ENCODE data around the gene PARD6G.

Gene PARD6G

DNA sequence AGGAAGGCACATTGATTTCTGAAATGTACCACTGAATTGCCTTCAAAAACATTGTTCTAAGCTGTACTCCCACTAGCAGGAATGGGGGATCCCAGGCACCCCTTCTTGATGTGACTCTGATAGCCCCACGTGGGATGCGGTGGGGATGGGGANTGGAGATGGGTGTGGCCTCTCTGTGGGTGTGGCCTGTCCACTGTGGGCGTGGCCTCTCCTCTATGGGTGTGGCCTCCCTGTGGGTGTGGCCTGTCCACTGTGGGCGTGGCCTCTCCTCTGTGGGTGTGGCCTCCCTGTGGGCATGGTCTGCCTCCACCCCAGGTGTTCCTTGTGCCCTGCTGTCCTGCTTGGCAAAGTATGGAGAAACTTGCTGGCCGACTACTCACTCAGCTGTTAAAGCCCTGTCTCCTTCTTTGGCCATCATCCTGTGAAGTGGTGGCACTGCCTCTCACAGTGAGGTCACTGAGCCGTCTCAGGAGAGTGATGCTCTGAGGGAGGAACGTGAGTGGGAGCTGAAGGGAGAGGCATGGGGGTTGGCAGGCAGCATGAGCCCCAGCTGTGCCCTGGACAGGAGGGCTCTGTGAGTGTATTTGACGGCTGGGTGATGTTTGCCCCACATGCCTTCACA, 6.7 kb upstream of the PARD6G start:
- ChIA-PET POLR2A (no interaction called here), CTCF (interaction anchor here (4.7 kb wide), 1 partner anchor 97 kb away, joined by 41 read pairs; no protein-coding TSS in a partner anchor)
- peaks cover 0 to 9% (median 3%) of the 10 kb centered on the region in 5 experiments for H3K27me3 ChIP-seq (replicated peaks in 2 of 5; ENCODE audit: control insufficient read depth in 4 of 5, insufficient read depth in 5 of 5, low read length in 4 of 5)
- DNase-seq = no peak
- 72% methylated on average over 7 of the region's 8 CpGs for whole genome bisulfite sequencing (ENCODE audit: insufficient coverage)
- H3K27ac ChIP-seq (ENCODE audit: insufficient read depth in 1 of 2, low read depth in 1 of 2, low read length in 2 of 2, poor library complexity in 1 of 2, severe bottlenecking in 2 of 2) = no peak overlapping the region
- H3K9me3 ChIP-seq (ENCODE audit: control extremely low read depth in 1 of 5, control insufficient read depth in 4 of 5, insufficient read depth in 2 of 5, low read depth in 1 of 5, low read length in 4 of 5) = no peaks in the 10 kb centered on the region
- no peak overlapping the region for H3K4me3 ChIP-seq (ENCODE audit: control insufficient read depth in 1 of 7, extremely low read depth in 1 of 7, insufficient read depth in 4 of 7, low read depth in 2 of 7, low read length in 6 of 7)
- H3K4me1 ChIP-seq (ENCODE audit: control extremely low read depth in 1 of 4, control insufficient read depth in 4 of 4, insufficient read depth in 4 of 4, low read length in 3 of 4) = no peaks in the 10 kb centered on the region
- H3K36me3 ChIP-seq (ENCODE audit: control insufficient read depth in 4 of 4, insufficient read depth in 4 of 4, low read length in 3 of 4) = no peaks in the 10 kb centered on the region

DNA sequence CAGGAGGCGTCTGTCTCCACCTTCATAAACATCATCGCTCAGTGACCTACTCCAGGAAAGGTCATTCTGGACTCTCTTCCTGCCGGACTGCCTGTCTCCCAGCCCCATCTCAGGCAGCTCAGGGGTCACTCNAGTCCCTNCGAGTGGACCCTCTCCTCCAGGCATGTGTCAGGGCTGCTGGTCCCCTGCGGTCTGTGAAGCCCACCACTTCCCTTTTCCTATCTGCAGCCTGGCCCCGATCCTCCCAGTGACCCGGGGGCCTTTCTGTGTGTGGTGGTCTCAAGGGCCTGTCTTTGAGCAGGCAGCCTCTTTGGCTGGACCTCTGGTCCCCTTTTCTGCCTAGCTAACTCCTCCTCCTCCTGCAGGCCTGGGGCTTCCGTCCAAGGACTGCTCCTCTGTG, 5.9 kb upstream of the PARD6G start:
- Histone ChIP-seq H3K27ac (ENCODE audit: insufficient read depth in 1 of 2, low read depth in 1 of 2, low read length in 2 of 2, poor library complexity in 1 of 2, severe bottlenecking in 2 of 2) (no peak overlapping the region), H3K4me1 (ENCODE audit: control extremely low read depth in 1 of 4, control insufficient read depth in 4 of 4, insufficient read depth in 4 of 4, low read length in 3 of 4) (no peaks in the 10 kb centered on the region), H3K9me3 (ENCODE audit: control extremely low read depth in 1 of 5, control insufficient read depth in 4 of 5, insufficient read depth in 2 of 5, low read depth in 1 of 5, low read length in 4 of 5) (no peaks in the 10 kb centered on the region), H3K27me3 (replicated peaks in 2 of 5; ENCODE audit: control insufficient read depth in 4 of 5, insufficient read depth in 5 of 5, low read length in 4 of 5) (peaks cover 0 to 9% (median 4%) of the 10 kb centered on the region in 5 experiments), H3K4me3 (ENCODE audit: control insufficient read depth in 1 of 7, extremely low read depth in 1 of 7, insufficient read depth in 4 of 7, low read depth in 2 of 7, low read length in 6 of 7) (no peak overlapping the region), H3K36me3 (ENCODE audit: control insufficient read depth in 4 of 4, insufficient read depth in 4 of 4, low read length in 3 of 4) (no peaks in the 10 kb centered on the region)
- WGBS (ENCODE audit: insufficient coverage) = 98% methylated on average over 6 of the region's 8 CpGs
- DNase-seq = no peak
- ChIA-PET CTCF (no interaction called here), POLR2A (no interaction called here)

DNA sequence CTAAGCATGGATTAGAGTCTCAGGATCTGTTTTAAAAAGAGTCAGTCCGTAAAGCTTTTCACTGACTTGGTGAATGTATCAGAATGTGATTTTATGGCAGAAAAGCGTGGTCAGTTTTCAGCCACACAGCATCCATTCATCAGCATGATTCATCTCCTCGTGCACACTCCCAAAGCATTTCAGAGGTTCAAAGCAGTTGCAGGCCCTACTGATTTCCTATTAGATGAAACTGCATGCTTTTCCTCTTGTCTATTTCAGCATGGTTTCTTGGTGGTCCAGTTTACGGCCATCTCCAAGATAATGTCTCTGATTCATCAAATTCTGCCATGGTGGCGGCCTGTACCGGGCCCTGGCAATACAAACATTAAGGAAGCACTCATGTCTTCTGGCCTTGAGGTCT, 4.8 kb upstream of the PARD6G start:
- Histone ChIP-seq H3K4me3 (ENCODE audit: control insufficient read depth in 1 of 7, extremely low read depth in 1 of 7, insufficient read depth in 4 of 7, low read depth in 2 of 7, low read length in 6 of 7) (no peak overlapping the region), H3K9me3 (ENCODE audit: control extremely low read depth in 1 of 5, control insufficient read depth in 4 of 5, insufficient read depth in 2 of 5, low read depth in 1 of 5, low read length in 4 of 5) (no peaks in the 10 kb centered on the region), H3K4me1 (ENCODE audit: control extremely low read depth in 1 of 4, control insufficient read depth in 4 of 4, insufficient read depth in 4 of 4, low read length in 3 of 4) (peaks cover 0 to 5% (median 3%) of the 10 kb centered on the region in 4 experiments), H3K36me3 (ENCODE audit: control insufficient read depth in 4 of 4, insufficient read depth in 4 of 4, low read length in 3 of 4) (no peaks in the 10 kb centered on the region), H3K27ac (ENCODE audit: insufficient read depth in 1 of 2, low read depth in 1 of 2, low read length in 2 of 2, poor library complexity in 1 of 2, severe bottlenecking in 2 of 2) (no peak overlapping the region), H3K27me3 (replicated peaks in 2 of 5; ENCODE audit: control insufficient read depth in 4 of 5, insufficient read depth in 5 of 5, low read length in 4 of 5) (peaks cover 0 to 14% (median 3%) of the 10 kb centered on the region in 5 experiments)
- ChIA-PET CTCF (interaction anchor here (1.0 kb wide), 1 partner anchor 93 kb away, joined by 3 read pairs; no protein-coding TSS in a partner anchor), POLR2A (no interaction called here)
- no peak for DNase-seq
- 92% methylated on average over 5 of the region's 6 CpGs for WGBS (ENCODE audit: insufficient coverage)

DNA sequence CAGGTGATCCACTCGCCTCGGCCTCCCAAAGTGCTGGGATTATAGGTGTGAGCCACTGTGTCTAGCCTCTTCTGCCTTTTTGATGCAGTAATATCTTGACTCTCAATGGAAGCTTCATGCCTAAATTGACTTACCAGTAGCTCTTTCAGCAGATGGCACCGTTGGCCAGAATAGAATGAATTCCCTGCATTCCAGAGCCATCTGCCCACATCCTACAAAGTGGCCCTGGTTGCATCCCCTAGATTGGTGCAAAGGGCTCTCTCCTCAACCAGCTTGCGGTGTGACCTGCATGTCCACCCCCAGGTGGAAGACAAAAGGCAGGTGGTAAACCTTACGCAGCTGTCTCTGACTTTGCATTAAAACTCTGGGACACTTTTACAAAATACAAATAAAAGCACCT, 4.4 kb upstream of the PARD6G start:
- H3K27ac ChIP-seq (ENCODE audit: insufficient read depth in 1 of 2, low read depth in 1 of 2, low read length in 2 of 2, poor library complexity in 1 of 2, severe bottlenecking in 2 of 2) = no peak overlapping the region
- no peak overlapping the region for H3K4me3 ChIP-seq (ENCODE audit: control insufficient read depth in 1 of 7, extremely low read depth in 1 of 7, insufficient read depth in 4 of 7, low read depth in 2 of 7, low read length in 6 of 7)
- H3K36me3 ChIP-seq (ENCODE audit: control insufficient read depth in 4 of 4, insufficient read depth in 4 of 4, low read length in 3 of 4) = no peaks in the 10 kb centered on the region
- ChIA-PET CTCF (interaction anchor here (1.0 kb wide), 1 partner anchor 93 kb away, joined by 3 read pairs; no protein-coding TSS in a partner anchor), POLR2A (interaction anchor here (0.7 kb wide), 1 partner anchor 496 kb away, joined by 3 read pairs; no protein-coding TSS in a partner anchor)
- H3K9me3 ChIP-seq (ENCODE audit: control extremely low read depth in 1 of 5, control insufficient read depth in 4 of 5, insufficient read depth in 2 of 5, low read depth in 1 of 5, low read length in 4 of 5) = no peaks in the 10 kb centered on the region
- no peak for DNase-seq
- WGBS (ENCODE audit: insufficient coverage) = 91% methylated on average over 4 of the region's 5 CpGs
- H3K27me3 ChIP-seq (replicated peaks in 2 of 5; ENCODE audit: control insufficient read depth in 4 of 5, insufficient read depth in 5 of 5, low read length in 4 of 5) = peaks cover 0 to 15% (median 3%) of the 10 kb centered on the region in 5 experiments
- H3K4me1 ChIP-seq (ENCODE audit: control extremely low read depth in 1 of 4, control insufficient read depth in 4 of 4, insufficient read depth in 4 of 4, low read length in 3 of 4) = peaks cover 0 to 8% (median 5%) of the 10 kb centered on the region in 4 experiments

DNA sequence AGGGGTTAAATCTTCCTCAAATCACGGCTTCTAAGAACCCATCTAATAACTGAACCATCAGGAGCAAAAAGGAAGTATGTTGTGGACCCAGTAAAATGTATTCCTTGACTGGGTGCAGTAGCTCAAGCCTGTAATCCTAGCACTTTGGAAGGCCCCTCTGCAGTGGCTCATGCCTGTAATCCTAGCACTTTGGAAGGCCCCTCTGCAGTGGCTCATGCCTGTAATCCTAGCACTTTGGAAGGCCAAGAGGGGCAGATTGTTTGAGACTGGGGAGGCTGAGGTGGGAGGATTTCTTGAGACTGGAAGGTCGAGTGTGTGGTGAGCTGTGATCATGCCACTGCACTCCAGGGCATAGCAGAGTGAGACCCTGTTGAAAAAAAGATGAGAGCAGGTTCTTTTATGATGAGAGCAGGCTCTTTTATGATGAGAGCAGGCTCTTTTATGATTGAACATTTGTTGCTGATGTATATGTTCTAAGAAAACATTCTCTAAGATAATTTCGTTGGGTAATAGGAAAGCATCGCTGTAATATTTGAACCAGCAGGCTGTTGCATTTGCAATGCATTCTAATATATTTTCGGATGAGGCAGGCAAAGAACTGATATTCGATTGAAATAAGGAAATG, 3.5 kb upstream of the PARD6G start:
- CTCF ChIA-PET = no interaction called here
- H3K27ac ChIP-seq (ENCODE audit: insufficient read depth in 1 of 2, low read depth in 1 of 2, low read length in 2 of 2, poor library complexity in 1 of 2, severe bottlenecking in 2 of 2) = no peak overlapping the region
- 72% methylated on average over 5 of the region's 6 CpGs for WGBS (ENCODE audit: insufficient coverage)

DNA sequence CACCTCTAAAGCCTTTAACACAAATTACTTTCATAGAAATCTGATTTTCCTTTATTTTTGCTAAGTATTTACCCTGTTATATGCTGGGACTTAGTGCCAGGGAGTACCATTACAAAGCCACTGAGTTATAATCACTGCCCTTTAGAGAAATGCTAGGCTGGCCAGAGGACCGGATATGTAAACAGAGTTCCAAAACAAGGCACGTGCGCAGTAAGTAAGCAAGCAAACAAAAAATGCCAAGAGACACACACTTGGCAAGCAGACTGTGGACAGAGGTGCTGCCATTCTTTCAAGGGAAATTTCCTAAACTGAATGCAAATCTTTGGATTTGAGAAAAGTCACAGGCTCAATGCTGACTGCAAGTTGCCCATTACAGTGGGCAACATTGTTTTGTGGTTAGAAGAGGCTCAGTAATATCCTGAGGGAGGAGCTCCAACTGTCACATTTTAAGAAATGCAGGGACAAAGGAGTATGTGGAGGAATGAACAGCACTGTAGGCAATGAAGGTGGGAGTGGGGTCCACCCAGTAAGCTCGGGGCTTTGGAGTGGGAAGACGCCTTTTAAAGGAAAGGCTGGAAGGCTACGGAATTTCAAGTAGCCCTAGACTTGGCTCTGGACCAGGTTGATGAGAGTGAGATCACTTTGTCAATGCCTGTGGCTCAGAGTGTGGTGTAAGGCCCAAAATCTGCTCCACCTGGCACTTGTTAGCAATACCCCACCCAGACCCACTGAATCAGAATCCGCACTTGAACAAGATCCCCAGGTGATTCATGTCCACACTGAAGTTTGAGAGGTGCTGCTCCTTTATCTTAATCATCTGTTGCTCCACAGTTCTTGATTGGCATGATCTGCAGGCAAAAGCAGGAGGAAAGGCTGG, 2.1 kb upstream of the PARD6G start:
- no peak for DNase-seq
- 98% methylated on average over 7 of the region's 7 CpGs for WGBS (ENCODE audit: insufficient coverage)
- CTCF ChIA-PET = interaction anchor here (0.8 kb wide), 1 partner anchor 10 kb away, joined by 3 read pairs; no protein-coding TSS in a partner anchor

More for the DNA sequence above, 3.5 kb upstream of the PARD6G start:
- Histone ChIP-seq H3K4me3 (ENCODE audit: control insufficient read depth in 1 of 7, extremely low read depth in 1 of 7, insufficient read depth in 4 of 7, low read depth in 2 of 7, low read length in 6 of 7) (no peak overlapping the region), H3K36me3 (ENCODE audit: control insufficient read depth in 4 of 4, insufficient read depth in 4 of 4, low read length in 3 of 4) (no peaks in the 10 kb centered on the region), H3K9me3 (ENCODE audit: control extremely low read depth in 1 of 5, control insufficient read depth in 4 of 5, insufficient read depth in 2 of 5, low read depth in 1 of 5, low read length in 4 of 5) (no peaks in the 10 kb centered on the region), H3K27me3 (replicated peaks in 2 of 5; ENCODE audit: control insufficient read depth in 4 of 5, insufficient read depth in 5 of 5, low read length in 4 of 5) (peaks cover 0 to 23% (median 9%) of the 10 kb centered on the region in 5 experiments), H3K4me1 (ENCODE audit: control extremely low read depth in 1 of 4, control insufficient read depth in 4 of 4, insufficient read depth in 4 of 4, low read length in 3 of 4) (peaks cover 0 to 13% (median 9%) of the 10 kb centered on the region in 4 experiments)
- POLR2A ChIA-PET = interaction anchor here (0.7 kb wide), 1 partner anchor 495 kb away, joined by 3 read pairs; no protein-coding TSS in a partner anchor
- DNase-seq = no peak

More for the DNA sequence above, 2.1 kb upstream of the PARD6G start:
- Histone ChIP-seq H3K36me3 (ENCODE audit: control insufficient read depth in 4 of 4, insufficient read depth in 4 of 4, low read length in 3 of 4) (no peaks in the 10 kb centered on the region), H3K4me1 (ENCODE audit: control extremely low read depth in 1 of 4, control insufficient read depth in 4 of 4, insufficient read depth in 4 of 4, low read length in 3 of 4) (peaks cover 0 to 13% (median 9%) of the 10 kb centered on the region in 4 experiments), H3K4me3 (ENCODE audit: control insufficient read depth in 1 of 7, extremely low read depth in 1 of 7, insufficient read depth in 4 of 7, low read depth in 2 of 7, low read length in 6 of 7) (no peak overlapping the region), H3K27ac (ENCODE audit: insufficient read depth in 1 of 2, low read depth in 1 of 2, low read length in 2 of 2, poor library complexity in 1 of 2, severe bottlenecking in 2 of 2) (no peak overlapping the region), H3K27me3 (replicated peaks in 2 of 5; ENCODE audit: control insufficient read depth in 4 of 5, insufficient read depth in 5 of 5, low read length in 4 of 5) (peaks cover 0 to 37% (median 22%) of the 10 kb centered on the region in 5 experiments), H3K9me3 (ENCODE audit: control extremely low read depth in 1 of 5, control insufficient read depth in 4 of 5, insufficient read depth in 2 of 5, low read depth in 1 of 5, low read length in 4 of 5) (no peaks in the 10 kb centered on the region)
- POLR2A ChIA-PET = no interaction called here
